MCF 10A (cell line): ENCODE data around the gene PFKP. TPM values are rescaled to one million over a fixed set of nuclear protein-coding genes. Genes with fewer than 3 reads are reported as not detected.
A peak's percentile ranks its signal among the peaks of the same experiment; 100 is the strongest.

Source experiments
- BruUV-seq: library from RNA; stranded (reverse); fragments of 400-500 nt; replicated peaks from 2 replicates; lab custom pipeline; 2021; lab: Mats Ljungman, UMichigan
- CTCF ChIA-PET: fragments of 300-600 bp; sonication (Branson Sonifier 250); formaldehyde crosslinking; extraction: SDS; loops from one replicate; lab custom pipeline; 2021; ENCODE audit warnings: antibody characterized with exemption, inconsistent platforms; lab: Yijun Ruan, JAX
- POLR2A ChIA-PET: fragments of 300-600, 350-650 bp; sonication (Branson Sonifier 250); formaldehyde crosslinking; extraction: SDS; loops from one replicate; lab custom pipeline; 2020; ENCODE audit warnings: antibody characterized with exemption, inconsistent platforms; lab: Yijun Ruan, JAX
- DNase-seq: peaks from one replicate; pipeline ENCODE4 v3.0.0-alpha.2; 2018; ENCODE audit not compliant: unreplicated experiment
- H3K27ac Mint-ChIP-seq: one replicate; pipeline ENCODE4 v1.8.0; 2022; ENCODE audit warnings: mild to moderate bottlenecking, low read depth, mixed read lengths; ENCODE audit not compliant: unreplicated experiment
- H3K27me3 Mint-ChIP-seq: one replicate; pipeline ENCODE4 v1.8.0; 2022; ENCODE audit warnings: mixed read lengths; ENCODE audit not compliant: insufficient read depth, unreplicated experiment
- H3K36me3 Mint-ChIP-seq: one replicate; pipeline ENCODE4 v1.8.0; 2022; ENCODE audit warnings: mild to moderate bottlenecking, moderate library complexity, mixed read lengths; ENCODE audit not compliant: insufficient read depth, unreplicated experiment
- H3K4me1 Mint-ChIP-seq: one replicate; pipeline ENCODE4 v1.8.0; 2022; ENCODE audit warnings: mixed read lengths; ENCODE audit not compliant: insufficient read depth, unreplicated experiment
- H3K4me3 Mint-ChIP-seq: one replicate; pipeline ENCODE4 v1.8.0; 2022; ENCODE audit warnings: mild to moderate bottlenecking, moderate library complexity, mixed read lengths; ENCODE audit not compliant: unreplicated experiment
- H3K9me3 Mint-ChIP-seq: one replicate; pipeline ENCODE4 v1.8.0; 2022; ENCODE audit warnings: mixed read lengths; ENCODE audit not compliant: unreplicated experiment
- intact Hi-C: fragments of 100-400 bp; cut with micrococcal nuclease; formaldehyde crosslinking; loops from 2 replicates; pipeline ENCODE4 v1.14.1; 2022
- total RNA-seq: library from RNA; stranded (reverse); gene quantifications from 2 replicates; pipeline ENCODE4 v1.2.3, GENCODE V29; 2022
- TF ChIP-seq, protein P1 (sequence below): fragments of 200-600 bp; IDR thresholded peaks from one replicate; pipeline ENCODE4 v1.8.0; 2022; ENCODE audit warnings: antibody characterized with exemption, mild to moderate bottlenecking; ENCODE audit not compliant: unreplicated experiment

The PFKP gene
- total RNA-seq, 1 experiment from 2014 or later: 186 TPM

DNA sequence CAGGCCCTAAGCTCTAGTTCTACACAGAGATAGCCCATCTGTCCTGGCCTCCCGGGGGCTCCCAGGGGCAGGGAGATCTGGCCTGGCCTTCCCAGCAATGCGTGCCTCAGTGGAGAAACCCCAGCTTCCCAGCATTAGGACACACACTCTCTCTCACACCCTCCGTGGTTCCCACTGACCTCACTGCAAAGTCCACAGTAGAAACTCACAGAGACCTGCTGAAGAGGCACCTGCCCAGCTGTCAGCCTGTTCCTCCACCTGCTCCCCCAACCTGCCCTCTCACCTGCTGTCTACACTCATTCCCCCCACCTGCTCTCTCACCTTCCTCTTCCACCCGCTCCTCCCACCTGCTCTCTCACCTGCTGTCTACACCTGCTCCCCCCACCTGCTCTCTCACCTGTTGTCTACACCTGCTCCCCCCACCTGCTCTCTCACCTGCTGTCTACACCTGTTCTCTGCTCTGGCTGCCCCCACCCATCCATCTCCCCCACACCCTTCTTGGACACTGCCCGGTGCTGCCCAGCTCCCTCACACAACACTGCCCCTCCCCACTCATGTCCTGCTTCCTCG is 21.1 kb upstream of the PFKP start:
- H3K4me3 Mint-ChIP-seq: peak overlapping the region; percentile 16
- no peaks in the 10 kb centered on the region for H3K9me3 Mint-ChIP-seq
- ChIA-PET POLR2A (interaction anchor here (0.5 to 0.9 kb wide), 2 partner anchors 44 to 45 kb away, joined by 3 to 4 read pairs; no protein-coding TSS in a partner anchor), CTCF (interaction anchor here (0.7 kb wide), 1 partner anchor 69 kb away, joined by 6 read pairs; no protein-coding TSS in a partner anchor)
- TF ChIP-seq, protein P1, sequence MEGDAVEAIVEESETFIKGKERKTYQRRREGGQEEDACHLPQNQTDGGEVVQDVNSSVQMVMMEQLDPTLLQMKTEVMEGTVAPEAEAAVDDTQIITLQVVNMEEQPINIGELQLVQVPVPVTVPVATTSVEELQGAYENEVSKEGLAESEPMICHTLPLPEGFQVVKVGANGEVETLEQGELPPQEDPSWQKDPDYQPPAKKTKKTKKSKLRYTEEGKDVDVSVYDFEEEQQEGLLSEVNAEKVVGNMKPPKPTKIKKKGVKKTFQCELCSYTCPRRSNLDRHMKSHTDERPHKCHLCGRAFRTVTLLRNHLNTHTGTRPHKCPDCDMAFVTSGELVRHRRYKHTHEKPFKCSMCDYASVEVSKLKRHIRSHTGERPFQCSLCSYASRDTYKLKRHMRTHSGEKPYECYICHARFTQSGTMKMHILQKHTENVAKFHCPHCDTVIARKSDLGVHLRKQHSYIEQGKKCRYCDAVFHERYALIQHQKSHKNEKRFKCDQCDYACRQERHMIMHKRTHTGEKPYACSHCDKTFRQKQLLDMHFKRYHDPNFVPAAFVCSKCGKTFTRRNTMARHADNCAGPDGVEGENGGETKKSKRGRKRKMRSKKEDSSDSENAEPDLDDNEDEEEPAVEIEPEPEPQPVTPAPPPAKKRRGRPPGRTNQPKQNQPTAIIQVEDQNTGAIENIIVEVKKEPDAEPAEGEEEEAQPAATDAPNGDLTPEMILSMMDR: no peak
- no peak for DNase-seq
- H3K27ac Mint-ChIP-seq: peak overlapping the region; percentile 88
- H3K4me1 Mint-ChIP-seq: peaks cover 31% of the 10 kb centered on the region
- H3K36me3 Mint-ChIP-seq: no peaks in the 10 kb centered on the region
- intact Hi-C loops: loop anchor here (10.0 kb wide), 1 partner anchor 421 kb away; no protein-coding TSS in a partner anchor
- peaks cover under 1% of the 10 kb centered on the region for H3K27me3 Mint-ChIP-seq
- BruUV-seq: no TSS peak

DNA sequence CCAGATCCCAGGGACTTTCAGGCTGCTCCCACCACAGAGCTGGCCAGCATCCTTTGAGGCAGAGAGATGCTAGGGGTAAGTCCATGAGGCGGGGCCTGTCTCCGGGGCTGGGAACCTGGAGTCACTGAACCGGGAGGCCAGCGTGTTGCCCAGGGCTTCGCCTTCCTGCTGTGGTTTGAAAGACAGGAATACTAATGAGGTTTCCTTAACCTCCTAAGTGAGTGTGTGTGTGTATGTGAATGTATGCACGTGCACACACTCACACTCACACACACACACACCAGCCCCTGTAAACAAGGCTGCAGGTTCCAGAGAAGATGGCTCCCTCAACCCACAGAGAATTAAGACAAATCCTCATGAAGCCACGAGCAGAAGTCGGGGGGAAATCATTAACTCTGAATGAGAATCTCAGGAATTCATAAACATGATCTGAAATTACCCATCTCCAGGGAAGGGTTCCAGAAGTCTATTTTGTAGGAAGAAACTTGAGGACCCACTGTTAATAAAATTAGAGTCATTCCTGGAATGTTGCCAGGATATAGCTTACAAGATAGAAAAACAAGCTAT is 20.3 kb upstream of the PFKP start:
- ChIA-PET CTCF (interaction anchor here (0.6 to 1.3 kb wide), 2 partner anchors 208 to 1722 kb away, joined by 3 to 4 read pairs; no protein-coding TSS in a partner anchor), POLR2A (no interaction called here)
- intact Hi-C loops: loop anchor here (10.0 kb wide), 1 partner anchor 422 kb away; no protein-coding TSS in a partner anchor
- no peak overlapping the region for H3K4me3 Mint-ChIP-seq
- H3K4me1 Mint-ChIP-seq: peaks cover 31% of the 10 kb centered on the region
- no TSS peak for BruUV-seq
- TF ChIP-seq, protein P1: no peak
- peak overlapping the region; percentile 88 for H3K27ac Mint-ChIP-seq
- DNase-seq: no peak
- H3K27me3 Mint-ChIP-seq: no peaks in the 10 kb centered on the region
- H3K36me3 Mint-ChIP-seq: no peaks in the 10 kb centered on the region
- no peaks in the 10 kb centered on the region for H3K9me3 Mint-ChIP-seq

DNA sequence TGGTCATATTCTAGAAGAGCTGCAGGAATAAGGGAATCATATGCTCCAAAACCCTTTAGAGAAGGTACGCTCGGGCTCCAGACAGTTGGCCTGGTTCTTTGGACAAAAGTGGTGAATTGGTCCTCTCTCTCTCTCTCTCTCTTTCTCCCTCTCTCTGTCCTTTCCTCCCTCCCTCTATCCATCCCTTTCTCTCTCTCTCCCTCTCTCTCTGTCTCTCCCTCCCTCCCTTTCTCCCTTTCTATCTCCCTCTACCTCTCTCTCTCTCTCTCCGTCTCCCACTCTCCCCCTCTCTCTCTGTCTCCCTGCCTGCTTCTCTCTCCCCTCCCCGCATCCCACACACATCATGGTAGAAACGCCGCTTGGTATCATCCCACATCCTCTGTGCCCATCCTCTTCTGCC is 19.8 kb upstream of the PFKP start:
- Mint-ChIP-seq H3K4me1 (peaks cover 31% of the 10 kb centered on the region), H3K36me3 (no peaks in the 10 kb centered on the region), H3K9me3 (no peaks in the 10 kb centered on the region), H3K27me3 (no peaks in the 10 kb centered on the region), H3K27ac (no peak overlapping the region), H3K4me3 (no peak overlapping the region)
- CTCF ChIA-PET: interaction anchor here (1.3 kb wide), 1 partner anchor 209 kb away, joined by 4 read pairs; no protein-coding TSS in a partner anchor
- TF ChIP-seq, protein P1: no peak
- POLR2A ChIA-PET: interaction anchor here (0.6 to 1.0 kb wide), 2 partner anchors 36 to 51 kb away, joined by 3 to 5 read pairs; no protein-coding TSS in a partner anchor
- intact Hi-C loops: loop anchor here (10.0 kb wide), 1 partner anchor 423 kb away; no protein-coding TSS in a partner anchor
- no TSS peak for BruUV-seq
- DNase-seq: no peak
